ENCODE measurements around the gene C4orf51. TPM values are rescaled to one million over a fixed set of nuclear protein-coding genes. Genes with fewer than 3 reads are reported as not detected.

C4orf51 gene
- not detected in 5 replicates for total RNA-seq (2022; extraction: Qiagen RNA extraction)

DNA sequence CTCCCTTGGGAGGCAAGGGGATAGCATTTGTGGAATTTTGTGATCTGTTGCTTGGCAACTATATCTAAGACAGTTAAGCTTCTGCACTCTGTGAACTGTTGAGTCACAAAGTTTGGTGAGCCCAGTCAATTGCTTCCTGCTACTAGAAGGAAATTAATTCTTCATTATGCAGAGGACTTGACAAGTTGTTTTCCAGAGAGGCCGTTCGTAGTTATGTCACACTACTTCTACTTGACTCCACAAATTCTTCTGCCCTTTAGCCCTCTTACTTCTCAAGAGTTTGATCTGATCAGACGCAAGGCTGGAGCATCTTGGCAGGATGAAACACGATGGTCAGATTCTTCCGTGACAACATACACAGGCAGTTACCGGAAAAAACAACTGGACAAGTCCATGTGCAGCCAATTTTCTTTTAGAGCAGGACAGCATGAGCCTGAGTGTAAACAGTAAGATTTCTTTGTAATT, at the start of gene C4orf51:
C4orf51 (plus strand) TSS at position 156 of the 465 bp plus-strand sequence; CDS start at position 214, 58 bp downstream.

Other genes starting within 250 kb of the C4orf51 start
- 7.0 to 12.6 TPM (median 9.4 TPM) in 5 replicates for gene SMAD1, start 198.3 kb upstream of the C4orf51 start, total RNA-seq (2022; extraction: Qiagen RNA extraction)
- 1.0 to 1.8 TPM (median 1.3 TPM) in 5 replicates for gene MMAA, start 60.8 kb upstream of the C4orf51 start, total RNA-seq (2022; extraction: Qiagen RNA extraction)

All from A549 treated with Hydrocortisone at 1 μM for 4 hours (cell line).